Measurements from ENCODE around the gene ZNF467. TPM values are rescaled to one million over a fixed set of nuclear protein-coding genes. Genes with fewer than 3 reads are reported as not detected.

ZNF467 gene
- total and polyA plus RNA-seq, 2 of the 8 experiments (the other 6 are each of a cell fraction or from before 2014, with no cell fraction given): 0.50 to 0.51 TPM

- no peak for FAIRE-seq
- Histone ChIP-seq H3K9me3 (ENCODE audit: insufficient read depth in 2 of 2, low read depth in 1 of 2, low read length in 1 of 2) (no peaks in the 10 kb centered on the region), H3K4me2 (ENCODE audit: insufficient read depth in 1 of 2, low read depth in 2 of 2, low read length in 2 of 2) (no peak overlapping the region), H4K20me1 (replicated peaks in 1 of 2; ENCODE audit: control insufficient read depth in 1 of 2, insufficient read depth in 2 of 2, low read length in 2 of 2) (peaks cover 0 to 1% of the 10 kb centered on the region in 2 experiments), H3K23ac (ENCODE audit: insufficient read length) (no peak overlapping the region), H3K4me3 (ENCODE audit: extremely low read depth in 1 of 4, insufficient read depth in 2 of 4, low read depth in 3 of 4, low read length in 4 of 4) (no peak overlapping the region), H4K8ac (ENCODE audit: extremely low read depth, insufficient read depth, low read length) (no peak overlapping the region), H3K4ac (replicated peaks; ENCODE audit: insufficient read length, low read depth, low read length) (no peak overlapping the region), H2AK5ac (ENCODE audit: low read depth, low read length) (no peak overlapping the region), H3K23me2 (ENCODE audit: low read depth, low read length) (no peaks in the 10 kb centered on the region; the same call in 1 of the 2 replicates), H3K27me3 (replicated peaks in 1 of 4; ENCODE audit: control insufficient read depth in 3 of 4, extremely low read depth in 1 of 4, insufficient read depth in 3 of 4, low read length in 3 of 4) (no peaks in the 10 kb centered on the region), H2BK20ac (ENCODE audit: low read length) (no peak overlapping the region), H3K79me1 (ENCODE audit: low read depth, low read length) (no peaks in the 10 kb centered on the region), H3K79me2 (ENCODE audit: control insufficient read depth in 1 of 2, insufficient read depth in 2 of 2, low read length in 2 of 2) (no peaks in the 10 kb centered on the region), H4K5ac (ENCODE audit: insufficient read length, low read depth, low read length) (no peak overlapping the region), H2AFZ (ENCODE audit: low read length) (no peak overlapping the region), H3K56ac (replicated peaks; ENCODE audit: insufficient read length, low read depth, low read length) (no peak overlapping the region), H2BK120ac (replicated peaks; ENCODE audit: low read depth, low read length) (no peak overlapping the region), H3K27ac (ENCODE audit: low read depth, low read length) (no peak overlapping the region), H2BK5ac (ENCODE audit: low read depth, low read length) (no peak overlapping the region), H2BK12ac (ENCODE audit: low read depth, low read length) (no peak overlapping the region), H3K4me1 (replicated peaks in 1 of 4; ENCODE audit: control insufficient read depth in 3 of 4, insufficient read depth in 4 of 4, low read length in 3 of 4) (peaks cover 0 to 9% (median 2%) of the 10 kb centered on the region in 4 experiments; a peak in 3 of 7 replicates), H2BK15ac (ENCODE audit: low read length) (no peak overlapping the region), H3K36me3 (ENCODE audit: control insufficient read depth in 2 of 4, insufficient read depth in 4 of 4, low read length in 3 of 4) (no peaks in the 10 kb centered on the region), H3K9ac (replicated peaks in 1 of 4; ENCODE audit: extremely low read depth in 1 of 4, low read depth in 3 of 4, low read length in 3 of 4) (no peak overlapping the region), H3K18ac (ENCODE audit: extremely low read depth, low read length) (no peak overlapping the region), H3K14ac (ENCODE audit: insufficient read length) (no peak overlapping the region), H4K91ac (replicated peaks; ENCODE audit: insufficient read length, low read length) (no peak overlapping the region)
- ChIA-PET CTCF (ENCODE audit: partially characterized antibody) (interaction anchor here (0.7 to 3.3 kb wide), 10 partner anchors 9 to 117 kb away, joined by 3 to 39 read pairs (median 4); no protein-coding TSS in a partner anchor), POLR2A (ENCODE audit: partially characterized antibody) (no interaction called here)
- TF ChIP-seq FOSL1 (IDR thresholded peaks at IDR 0.05; ENCODE audit: insufficient read depth, low read depth, low read length): no peak
- no peak for TF ChIP-seq CTBP2 (IDR thresholded peaks at IDR 0.05; ENCODE audit: borderline replicate concordance, insufficient read depth, insufficient read length, low read length)
- no peak for TF ChIP-seq TAF1 (IDR thresholded peaks at IDR 0.05; ENCODE audit: low read depth, low read length)
- TF ChIP-seq NANOG (IDR thresholded peaks at IDR 0.05; ENCODE audit: insufficient read depth, low read depth, low read length, poor library complexity, severe bottlenecking): no peak
- no peak for TF ChIP-seq SRF (IDR thresholded peaks at IDR 0.05; ENCODE audit: low read depth, low read length)
- TF ChIP-seq MAFK (IDR thresholded peaks at IDR 0.05; ENCODE audit: low read depth, low read length): no peak
- no peak for TF ChIP-seq GTF2F1 (IDR thresholded peaks at IDR 0.05; ENCODE audit: borderline replicate concordance, low read depth, low read length)
- DNase-seq (ENCODE audit: low read depth in 1 of 2, low spot score in 2 of 2): no peak
- WGBS, 2 experiments (ENCODE audit: extremely low coverage in 1 of 2, insufficient coverage in 1 of 2, insufficient read length in 1 of 2, insufficient replicate concordance in 2 of 2, low coverage in 1 of 2, low lambda C conversion rate in 2 of 2, missing lambda C conversion rate in 1 of 2): 83% methylated on average over 4 of the region's 4 CpGs; no CpG with 5 or more reads in 1 of the 2 experiments
These were observed 29.7 kb downstream of the ZNF467 start for GRCh38 chr7:149743476-149744255.

All from H1 (cell line).